Endothelial cell of umbilical vein (primary cell): Measurements from ENCODE around the gene TTLL11. TPM values are rescaled to one million over a fixed set of nuclear protein-coding genes. Genes with fewer than 3 reads are reported as not detected.
A peak's percentile ranks its signal among the peaks of the same experiment; 100 is the strongest.

Source experiments
- BruUV-seq: library from RNA; stranded (reverse); fragments of 400-500 nt; replicated peaks from 2 replicates; lab custom pipeline; 2021; lab: Mats Ljungman, UMichigan
- CTCF ChIA-PET: fragments of 300-600, 350-600 bp; sonication (Branson Sonifier 250); formaldehyde crosslinking; loops from one replicate; lab custom pipeline; 2021; ENCODE audit warnings: antibody characterized with exemption, inconsistent platforms; lab: Charles Lee
- POLR2A ChIA-PET: fragments of 300-600, 350-600 bp; sonication (Branson Sonifier 250); formaldehyde crosslinking; loops from one replicate; lab custom pipeline; 2021; ENCODE audit warnings: antibody characterized with exemption, inconsistent platforms; lab: Charles Lee
- DNase-seq: peaks from one replicate; pipeline ENCODE4 v3.0.0-alpha.2; 2011; ENCODE audit warnings: low read depth, low spot score
- FAIRE-seq: peaks from 2 replicates; lab custom pipeline; 2011; peaks lifted over from hg19 to GRCh38; lab: Jason Lieb, UNC
- H2AFZ ChIP-seq: 2 replicates; pipeline ENCODE4 v1.6.0; 2012; ENCODE audit warnings: low read depth, low read length, control low read depth, inconsistent platforms
- H3K27ac ChIP-seq: 2 replicates; pipeline ENCODE4 v1.5.1; 2011; ENCODE audit warnings: low read depth, mild to moderate bottlenecking, control low read depth, low read length, moderate library complexity; ENCODE audit not compliant: insufficient read depth
- H3K27me3 ChIP-seq, 2 experiments: 2 replicates each; pipeline versions ENCODE4 v1.6.0 to v1.6.1; 2011; ENCODE audit warnings: low read length in 2 of 2, mixed read lengths in 1 of 2; ENCODE audit not compliant: control insufficient read depth in 2 of 2, insufficient read depth in 2 of 2
- H3K36me3 ChIP-seq, 2 experiments: 2 replicates in 1 of 2; 3 replicates in 1 of 2; pipeline ENCODE4 v1.5.1; 2011; ENCODE audit warnings: low read length in 2 of 2, mild to moderate bottlenecking in 1 of 2, moderate library complexity in 1 of 2; ENCODE audit not compliant: control insufficient read depth in 2 of 2, insufficient read depth in 2 of 2; ENCODE audit errors: extremely low read depth in 1 of 2
- H3K4me1 ChIP-seq: 3 replicates; pipeline ENCODE4 v1.5.1; 2011; ENCODE audit warnings: mild to moderate bottlenecking, low read length; ENCODE audit not compliant: control insufficient read depth, insufficient read depth; ENCODE audit errors: extremely low read depth
- H3K4me2 ChIP-seq: 2 replicates; pipeline ENCODE4 v1.6.1; 2011; ENCODE audit warnings: low read length, control low read depth, mixed read lengths; ENCODE audit not compliant: insufficient read depth
- H3K4me3 ChIP-seq, 3 experiments: fragments of 200-600 bp in 1 of 3; sonication (generic), shearing (Covaris generic) in 1 of 3; replicated peaks in 1 of 3; 2 replicates each; pipeline ENCODE4 v1.5.1; 2011 to 2016; ENCODE audit warnings: control low read depth in 3 of 3, low read length in 3 of 3, mild to moderate bottlenecking in 2 of 3, inconsistent platforms in 1 of 3, low read depth in 1 of 3, moderate library complexity in 1 of 3; ENCODE audit not compliant: insufficient read depth in 1 of 3
- H3K79me2 ChIP-seq: 2 replicates; pipeline ENCODE4 v1.6.0; 2012; ENCODE audit warnings: low read length, inconsistent platforms; ENCODE audit not compliant: control insufficient read depth, insufficient read depth
- H3K9ac ChIP-seq: replicated peaks from 2 replicates; pipeline ENCODE3; 2011; ENCODE audit warnings: low read length, control low read depth; ENCODE audit not compliant: insufficient read depth; ENCODE audit errors: extremely low read depth
- H3K9me1 ChIP-seq: replicated peaks from 3 replicates; pipeline ENCODE4 v1.6.0; 2011; ENCODE audit warnings: mild to moderate bottlenecking, low read length; ENCODE audit not compliant: control insufficient read depth, insufficient read depth; ENCODE audit errors: extremely low read depth
- H3K9me3 ChIP-seq: replicated peaks from 2 replicates; pipeline ENCODE4 v1.5.1; 2012; ENCODE audit warnings: low read length, inconsistent platforms; ENCODE audit not compliant: control insufficient read depth, insufficient read depth
- H4K20me1 ChIP-seq: replicated peaks from 2 replicates; pipeline ENCODE3; 2011; ENCODE audit warnings: mild to moderate bottlenecking, low read length; ENCODE audit not compliant: control insufficient read depth, insufficient read depth; ENCODE audit errors: extremely low read depth
- CTCF ChIP-seq, 2 donors: IDR thresholded peaks; 1 replicate in 1 of 2; 2 replicates in 1 of 2; pipeline ENCODE4 v1.5.1; 2011; ENCODE audit warnings: low read length in 2 of 2, mild to moderate bottlenecking in 2 of 2, moderate library complexity in 2 of 2, control low read depth in 1 of 2, inconsistent platforms in 1 of 2, low read depth in 1 of 2; ENCODE audit not compliant: insufficient read depth in 1 of 2; ENCODE audit errors: extremely low read depth in 1 of 2
- EZH2 ChIP-seq: IDR thresholded peaks from 2 replicates; pipeline ENCODE4 v1.6.1; 2012; ENCODE audit warnings: borderline replicate concordance, low read depth, mild to moderate bottlenecking, moderate library complexity, low read length, inconsistent platforms; ENCODE audit not compliant: severe bottlenecking
- FOS ChIP-seq: IDR thresholded peaks from 2 replicates; pipeline ENCODE4 v1.6.1; 2011; ENCODE audit warnings: mild to moderate bottlenecking, low read length, moderate library complexity, borderline replicate concordance; ENCODE audit not compliant: insufficient read depth
- GATA2 ChIP-seq: IDR thresholded peaks from 2 replicates; pipeline ENCODE4 v1.7.0; 2011; ENCODE audit warnings: low read depth, mild to moderate bottlenecking, moderate library complexity, mixed read lengths, low read length; ENCODE audit not compliant: insufficient read length, insufficient read depth
- JUN ChIP-seq: IDR thresholded peaks from 2 replicates; pipeline ENCODE4 v1.6.1; 2011; ENCODE audit warnings: borderline replicate concordance, low read depth; ENCODE audit not compliant: insufficient read length, insufficient read depth
- MYC ChIP-seq: IDR thresholded peaks from one replicate; pipeline ENCODE4 v1.6.1; 2011; ENCODE audit warnings: mild to moderate bottlenecking, low read depth, low read length
- POLR2A ChIP-seq: IDR thresholded peaks from 2 replicates; pipeline ENCODE4 v1.6.1; 2012; ENCODE audit warnings: low read depth, mild to moderate bottlenecking, control low read depth, low read length
- POLR2AphosphoS5 ChIP-seq: IDR thresholded peaks from 2 replicates; pipeline ENCODE4 v1.6.1; 2012; ENCODE audit warnings: low read depth, mild to moderate bottlenecking, control low read depth, low read length, moderate library complexity; ENCODE audit not compliant: insufficient read depth
- dilution Hi-C: fragments of 300-500 bp; cut with MboI; formaldehyde crosslinking; loops from one replicate; pipeline ENCODE4 v1.15.0; 2019; ENCODE audit warnings: low sequenced_read_pairs; ENCODE audit not compliant: extremely low pct_ligation_motif_present
- intact Hi-C: fragments of 100-400 bp; cut with micrococcal nuclease; formaldehyde crosslinking; loops from one replicate; pipeline ENCODE4 v1.10.0; 2022
- polyA plus RNA-seq, 4 experiments: library from polyadenylated mRNA; depleted of rRNA in 3 of 4; stranded (reverse) in 3 of 4; unstranded in 1 of 4; fragments of >200 nt; gene quantifications; 2 replicates each; pipeline versions ENCODE4 v1.2.1 to v1.2.3, GENCODE V29; 2011 to 2012; ENCODE audit warnings: missing spikeins in 1 of 4
- total RNA-seq: library from RNA; stranded (reverse); gene quantifications from 2 replicates; pipeline ENCODE4 v1.2.3, GENCODE V29; 2021
- TF ChIP-seq, protein P1 (sequence below): IDR thresholded peaks from 2 replicates; pipeline ENCODE4 v1.6.1; 2011; ENCODE audit not compliant: insufficient read depth, insufficient read length

Gene TTLL11
- total and polyA plus RNA-seq, 2 donors (not counting 3 experiments of a cell fraction or from before 2014, with no cell fraction given), result 4.9 to 5.1 TPM

GRCh38 chr9:121779381-121780117 is 313.6 kb downstream of the TTLL11 start:
- intact Hi-C loops (no loop called here), dilution Hi-C loops (no loop called here)
- H3K9me3 ChIP-seq, result no peaks in the 10 kb centered on the region
- peaks cover 4% of the 10 kb centered on the region for H3K4me1 ChIP-seq
- H3K4me3 ChIP-seq, result no peak overlapping the region
- H2AFZ ChIP-seq, result no peak overlapping the region
- H3K4me2 ChIP-seq, result no peak overlapping the region
- H3K9me1 ChIP-seq, result no peaks in the 10 kb centered on the region
- no peak overlapping the region for H3K9ac ChIP-seq
- H3K27ac ChIP-seq, result no peak overlapping the region
- FAIRE-seq (no peak), DNase-seq (peak; percentile 84)
- BruUV-seq, result no TSS peak
- TF ChIP-seq EZH2, result no peak
- TF ChIP-seq GATA2, result no peak
- TF ChIP-seq POLR2AphosphoS5, result no peak
- TF ChIP-seq MYC, result no peak
- TF ChIP-seq FOS, result no peak
- TF ChIP-seq POLR2A, result no peak
- no peak for TF ChIP-seq JUN
- TF ChIP-seq, protein P1, sequence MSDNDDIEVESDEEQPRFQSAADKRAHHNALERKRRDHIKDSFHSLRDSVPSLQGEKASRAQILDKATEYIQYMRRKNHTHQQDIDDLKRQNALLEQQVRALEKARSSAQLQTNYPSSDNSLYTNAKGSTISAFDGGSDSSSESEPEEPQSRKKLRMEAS, result no peak
- TF ChIP-seq CTCF (IDR thresholded peaks at IDR 0.05; ENCODE audit: extremely low read depth in 1 of 2, insufficient read depth in 1 of 2, low read depth in 1 of 2, low read length in 2 of 2), result no peak
- H3K27me3 ChIP-seq, result no peaks in the 10 kb centered on the region
- CTCF ChIA-PET, result no interaction called here
- H3K79me2 ChIP-seq, result no peaks in the 10 kb centered on the region
- H3K36me3 ChIP-seq, result peaks cover 0 to 54% of the 10 kb centered on the region in 2 experiments
- POLR2A ChIA-PET, result no interaction called here
- no peaks in the 10 kb centered on the region for H4K20me1 ChIP-seq
